ENCODE data around the gene COL16A1.

COL16A1 gene

GRCh38 chr1:31689854-31690253 lies 14.0 kb downstream of the COL16A1 start:
- Mint-ChIP-seq H3K36me3 (no peaks in the 10 kb centered on the region), H3K27ac (no peak overlapping the region), H3K4me3 (no peak overlapping the region), H3K4me1 (peaks cover 14% of the 10 kb centered on the region), H3K27me3 (peaks cover 60% of the 10 kb centered on the region), H3K9me3 (no peaks in the 10 kb centered on the region)
- no peak for ATAC-seq

DNA sequence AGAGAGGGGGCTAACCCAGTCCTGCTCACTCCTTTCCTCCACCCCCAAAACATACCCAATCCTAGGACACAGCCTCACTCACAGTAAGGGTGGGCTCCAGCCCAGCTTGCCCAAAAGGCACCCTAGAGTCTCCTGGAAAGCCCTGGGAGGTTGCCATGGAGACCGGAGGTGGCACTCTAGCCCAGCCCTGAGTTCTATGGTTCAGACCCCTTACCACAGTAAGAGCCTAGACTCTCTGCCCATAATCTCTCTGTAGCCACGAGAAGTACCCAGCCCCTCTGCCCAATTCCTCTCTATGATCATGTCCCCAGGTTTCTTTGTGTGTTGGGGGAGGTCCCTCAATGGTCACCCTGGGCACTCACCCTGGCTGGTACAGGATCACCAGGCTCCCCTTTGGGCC lies 14.4 kb downstream of the COL16A1 start:
- ATAC-seq, result no peak
- H3K27me3 Mint-ChIP-seq, result peaks cover 65% of the 10 kb centered on the region

DNA sequence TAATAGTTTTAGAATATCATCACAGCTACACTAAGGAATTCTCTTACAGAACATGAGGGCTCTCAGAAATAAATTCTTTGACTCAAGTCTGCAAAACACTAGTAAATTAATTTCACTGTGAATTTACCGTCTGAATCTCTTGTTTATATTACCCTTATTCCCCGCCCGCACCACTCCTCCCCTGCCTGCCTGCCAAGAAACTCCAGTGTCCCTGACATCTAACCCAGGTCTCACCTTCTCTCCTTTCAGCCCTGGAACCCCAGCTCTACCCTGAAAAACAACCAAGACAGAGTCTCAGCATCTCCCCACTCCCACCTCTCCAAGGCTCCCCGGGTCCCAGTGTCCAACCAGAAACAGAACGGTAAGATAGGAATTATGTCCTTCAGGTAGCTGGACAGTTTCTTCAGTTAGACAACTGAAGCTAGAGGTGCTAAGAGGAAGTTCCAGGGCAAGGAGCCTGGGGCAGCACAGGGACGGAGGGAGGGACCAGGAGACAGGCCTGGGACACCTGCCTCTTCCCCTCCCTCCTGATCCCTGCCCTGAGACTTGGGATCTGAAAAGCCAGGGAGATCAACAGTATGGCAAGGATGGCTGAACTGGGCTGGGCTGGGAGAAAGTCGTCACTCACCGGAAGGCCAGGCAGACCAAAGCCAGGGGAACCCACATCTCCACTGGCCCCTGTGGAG lies 15.4 kb downstream of the COL16A1 start:
- no peak for ATAC-seq
- H3K27me3 Mint-ChIP-seq, result peaks cover 75% of the 10 kb centered on the region
- H3K36me3 Mint-ChIP-seq, result no peaks in the 10 kb centered on the region
- no peaks in the 10 kb centered on the region for H3K9me3 Mint-ChIP-seq
- H3K4me3 Mint-ChIP-seq, result no peak overlapping the region
- peaks cover 14% of the 10 kb centered on the region for H3K4me1 Mint-ChIP-seq
- no peak overlapping the region for H3K27ac Mint-ChIP-seq

More for the DNA sequence above, 14.4 kb downstream of the COL16A1 start:
- Mint-ChIP-seq H3K4me1 (peaks cover 14% of the 10 kb centered on the region), H3K9me3 (no peaks in the 10 kb centered on the region), H3K27ac (no peak overlapping the region), H3K36me3 (no peaks in the 10 kb centered on the region), H3K4me3 (no peak overlapping the region)

- H3K4me1 Mint-ChIP-seq, result peaks cover 14% of the 10 kb centered on the region
Measured at GRCh38 chr1:31687601-31688000, 16.2 kb downstream of the COL16A1 start.

GRCh38 chr1:31685795-31686194 lies 18.0 kb downstream of the COL16A1 start:
- Mint-ChIP-seq H3K4me1 (peaks cover 14% of the 10 kb centered on the region), H3K9me3 (no peaks in the 10 kb centered on the region), H3K4me3 (no peak overlapping the region), H3K27ac (no peak overlapping the region), H3K36me3 (no peaks in the 10 kb centered on the region), H3K27me3 (peaks cover 76% of the 10 kb centered on the region)
- ATAC-seq, result no peak

More at GRCh38 chr1:31687601-31688000, 16.2 kb downstream of the COL16A1 start:
- peaks cover 82% of the 10 kb centered on the region for H3K27me3 Mint-ChIP-seq
- no peak for ATAC-seq
- no peaks in the 10 kb centered on the region for H3K9me3 Mint-ChIP-seq
- H3K36me3 Mint-ChIP-seq, result no peaks in the 10 kb centered on the region
- H3K4me3 Mint-ChIP-seq, result no peak overlapping the region
- H3K27ac Mint-ChIP-seq, result no peak overlapping the region

GRCh38 chr1:31683997-31684396 lies 19.8 kb downstream of the COL16A1 start:
- peaks cover 86% of the 10 kb centered on the region for H3K27me3 Mint-ChIP-seq
- H3K4me3 Mint-ChIP-seq, result no peak overlapping the region
- H3K4me1 Mint-ChIP-seq, result peaks cover 14% of the 10 kb centered on the region
- no peaks in the 10 kb centered on the region for H3K9me3 Mint-ChIP-seq
- H3K36me3 Mint-ChIP-seq, result no peaks in the 10 kb centered on the region
- no peak for ATAC-seq
- H3K27ac Mint-ChIP-seq, result no peak overlapping the region

- ATAC-seq, result no peak
- no peaks in the 10 kb centered on the region for H3K4me1 Mint-ChIP-seq
- H3K27me3 Mint-ChIP-seq, result peaks cover 65% of the 10 kb centered on the region
- no peak overlapping the region for H3K27ac Mint-ChIP-seq
- no peaks in the 10 kb centered on the region for H3K9me3 Mint-ChIP-seq
- no peaks in the 10 kb centered on the region for H3K36me3 Mint-ChIP-seq
- no peak overlapping the region for H3K4me3 Mint-ChIP-seq
Measured at GRCh38 chr1:31681415-31681814, 22.4 kb downstream of the COL16A1 start.

GRCh38 chr1:31679676-31680230 lies 24.1 kb downstream of the COL16A1 start:
- no peaks in the 10 kb centered on the region for H3K9me3 Mint-ChIP-seq
- no peak overlapping the region for H3K4me3 Mint-ChIP-seq
- H3K27ac Mint-ChIP-seq, result no peak overlapping the region
- H3K4me1 Mint-ChIP-seq, result no peaks in the 10 kb centered on the region
- no peaks in the 10 kb centered on the region for H3K36me3 Mint-ChIP-seq
- H3K27me3 Mint-ChIP-seq, result peaks cover 57% of the 10 kb centered on the region
- ATAC-seq, result peak; percentile 3

DNA sequence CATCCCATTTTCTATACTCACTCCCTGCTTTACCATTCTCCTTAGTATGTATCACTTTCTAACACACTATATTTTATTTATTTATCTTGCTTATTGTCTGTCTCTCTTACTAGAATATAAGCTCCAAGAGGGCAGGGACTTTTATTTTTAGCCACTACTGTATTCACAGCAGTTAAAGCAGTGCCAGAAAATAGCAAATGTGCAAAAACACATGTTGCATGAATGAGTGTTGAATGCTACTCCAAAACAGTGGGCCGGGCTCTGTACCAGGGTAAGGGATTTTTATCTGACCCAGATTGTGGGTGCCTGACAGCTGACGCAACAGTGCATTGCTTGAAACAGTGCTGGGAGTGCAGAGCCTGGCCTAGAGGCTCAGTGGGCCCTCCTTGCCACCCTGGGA lies 24.7 kb downstream of the COL16A1 start:
- Mint-ChIP-seq H3K27ac (no peak overlapping the region), H3K36me3 (no peaks in the 10 kb centered on the region), H3K27me3 (peaks cover 50% of the 10 kb centered on the region), H3K9me3 (no peaks in the 10 kb centered on the region), H3K4me3 (no peak overlapping the region), H3K4me1 (no peaks in the 10 kb centered on the region)
- ATAC-seq, result no peak

DNA sequence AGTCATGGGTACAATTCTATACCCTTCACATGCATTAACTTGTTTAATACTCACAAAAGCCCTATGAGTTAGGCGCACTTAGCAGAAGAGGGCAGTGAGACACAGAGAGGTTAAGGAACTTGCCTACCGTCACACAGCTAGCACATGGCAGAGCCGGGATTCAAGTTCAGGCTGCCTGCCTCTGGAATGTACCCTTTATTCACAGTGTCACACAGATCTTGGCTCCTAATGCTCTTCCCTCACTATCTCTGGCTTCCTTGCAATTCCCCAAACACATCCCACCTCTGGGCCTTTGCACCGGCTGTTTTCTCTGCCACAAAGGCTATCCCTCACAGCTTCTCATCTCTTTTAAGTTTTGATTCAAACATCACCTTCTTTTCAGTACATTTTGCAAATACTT lies 25.1 kb downstream of the COL16A1 start:
- ATAC-seq, result no peak
- Mint-ChIP-seq H3K4me3 (no peak overlapping the region), H3K36me3 (no peaks in the 10 kb centered on the region), H3K4me1 (no peaks in the 10 kb centered on the region), H3K27me3 (peaks cover 46% of the 10 kb centered on the region), H3K9me3 (no peaks in the 10 kb centered on the region), H3K27ac (no peak overlapping the region)

DNA sequence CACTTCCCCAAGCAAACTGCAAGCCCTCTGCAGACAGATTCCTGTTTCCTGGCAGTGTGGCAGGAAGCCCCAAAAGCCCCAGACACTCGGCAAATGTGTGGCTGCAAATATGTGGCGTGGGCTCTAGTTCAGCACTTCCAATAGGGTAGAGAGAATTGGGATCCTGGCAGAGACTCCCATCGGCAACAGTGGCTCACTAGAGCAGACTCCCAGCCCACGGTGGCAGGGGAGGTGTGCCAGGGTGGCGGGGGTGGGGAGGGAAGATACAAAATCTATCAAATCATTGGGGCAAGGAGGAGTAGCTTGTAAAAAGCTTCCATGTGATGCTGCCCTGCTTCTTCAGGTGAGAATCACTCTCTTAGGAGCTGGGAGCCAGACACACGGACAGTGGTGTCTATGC lies 25.9 kb downstream of the COL16A1 start:
- no peak overlapping the region for H3K4me3 Mint-ChIP-seq
- H3K4me1 Mint-ChIP-seq, result no peaks in the 10 kb centered on the region
- peaks cover 39% of the 10 kb centered on the region for H3K27me3 Mint-ChIP-seq
- H3K9me3 Mint-ChIP-seq, result no peaks in the 10 kb centered on the region
- ATAC-seq, result no peak
- H3K36me3 Mint-ChIP-seq, result no peaks in the 10 kb centered on the region
- H3K27ac Mint-ChIP-seq, result no peak overlapping the region

DNA sequence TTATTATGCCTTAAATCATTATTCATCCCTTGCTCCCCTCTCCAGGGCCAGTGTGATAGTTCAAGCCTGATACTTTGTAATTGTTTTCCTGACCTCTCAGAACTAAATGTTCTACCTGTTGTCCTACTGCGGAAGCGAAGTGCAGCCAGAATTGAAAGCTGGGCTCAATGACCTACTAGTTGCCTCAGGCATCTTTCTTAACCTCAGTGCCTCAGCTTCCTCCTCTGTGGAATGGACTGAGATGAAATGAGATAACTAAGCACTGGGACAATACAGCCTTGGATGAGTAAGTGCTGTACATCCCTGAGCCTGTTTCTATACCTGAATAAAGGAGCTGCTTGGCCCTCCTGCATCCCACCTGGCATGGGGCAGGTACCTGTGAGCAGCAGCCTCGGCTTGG lies 26.4 kb downstream of the COL16A1 start:
- Mint-ChIP-seq H3K9me3 (no peaks in the 10 kb centered on the region), H3K4me1 (no peaks in the 10 kb centered on the region), H3K4me3 (no peak overlapping the region), H3K27me3 (peaks cover 36% of the 10 kb centered on the region), H3K36me3 (no peaks in the 10 kb centered on the region), H3K27ac (no peak overlapping the region)
- no peak for ATAC-seq

DNA sequence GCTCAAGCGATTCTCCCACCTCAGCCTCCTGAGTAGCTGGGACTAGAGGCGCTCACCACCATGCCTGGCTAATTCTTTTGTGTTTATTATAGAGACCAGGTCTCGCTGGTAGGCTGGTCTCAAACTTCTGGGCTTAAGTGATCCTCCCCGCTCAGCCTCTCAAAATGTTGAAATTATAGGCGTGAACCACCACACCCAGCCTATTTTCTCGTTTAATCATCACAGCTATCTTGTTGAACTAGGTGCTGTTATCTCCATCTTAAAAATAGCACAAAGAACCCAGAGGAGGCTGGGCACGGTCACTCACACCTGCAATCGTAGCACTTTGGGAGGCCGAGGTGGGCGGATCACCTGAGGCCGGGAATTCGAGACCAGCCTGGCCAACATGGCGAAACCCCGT lies 28.1 kb downstream of the COL16A1 start:
- Mint-ChIP-seq H3K36me3 (no peaks in the 10 kb centered on the region), H3K9me3 (no peaks in the 10 kb centered on the region), H3K27me3 (peaks cover 48% of the 10 kb centered on the region), H3K4me3 (no peak overlapping the region), H3K4me1 (no peaks in the 10 kb centered on the region), H3K27ac (no peak overlapping the region)
- no peak for ATAC-seq

DNA sequence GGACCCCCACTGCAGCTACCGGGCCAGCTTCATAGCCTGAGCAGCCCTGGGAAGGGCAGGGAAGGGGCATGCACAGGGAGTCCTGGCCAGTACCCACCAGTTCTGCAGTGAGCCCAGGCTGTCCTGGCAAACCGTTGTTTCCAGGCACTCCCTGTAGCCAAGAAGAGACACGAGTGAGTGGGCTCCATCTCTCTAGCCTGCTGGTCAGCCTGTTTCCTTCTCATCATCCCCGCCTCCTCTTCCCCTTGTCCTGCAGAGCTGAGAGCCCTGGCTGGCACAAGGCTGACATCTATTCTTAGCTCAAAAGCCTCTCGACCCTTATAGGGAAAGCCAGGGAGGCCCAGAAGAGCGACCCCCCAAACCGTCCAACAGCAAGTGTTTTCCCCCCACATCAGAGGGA lies 28.7 kb downstream of the COL16A1 start:
- Mint-ChIP-seq H3K27ac (no peak overlapping the region), H3K4me1 (peaks cover 4% of the 10 kb centered on the region), H3K4me3 (no peak overlapping the region), H3K27me3 (peaks cover 48% of the 10 kb centered on the region), H3K36me3 (no peaks in the 10 kb centered on the region), H3K9me3 (no peaks in the 10 kb centered on the region)
- no peak for ATAC-seq

GRCh38 chr1:31674626-31675025 lies 29.2 kb downstream of the COL16A1 start:
- no peak overlapping the region for H3K27ac Mint-ChIP-seq
- H3K27me3 Mint-ChIP-seq, result peaks cover 48% of the 10 kb centered on the region
- H3K4me1 Mint-ChIP-seq, result peaks cover 9% of the 10 kb centered on the region
- ATAC-seq, result no peak
- no peaks in the 10 kb centered on the region for H3K36me3 Mint-ChIP-seq
- no peak overlapping the region for H3K4me3 Mint-ChIP-seq
- H3K9me3 Mint-ChIP-seq, result no peaks in the 10 kb centered on the region

GRCh38 chr1:31673433-31673832 lies 30.4 kb downstream of the COL16A1 start:
- Mint-ChIP-seq H3K4me1 (peaks cover 12% of the 10 kb centered on the region), H3K27ac (no peak overlapping the region), H3K36me3 (no peaks in the 10 kb centered on the region), H3K4me3 (no peak overlapping the region), H3K9me3 (no peaks in the 10 kb centered on the region), H3K27me3 (peaks cover 48% of the 10 kb centered on the region)
- ATAC-seq, result no peak
